ENCODE data around the gene GRIN3B. TPM values are rescaled to one million over a fixed set of nuclear protein-coding genes. Genes with fewer than 3 reads are reported as not detected.

The GRIN3B gene
- total and polyA plus RNA-seq, 7 donors: 0.04 to 0.14 TPM; not detected in 5

GRCh38 chr19:1051791-1052190 lies 51.6 kb downstream of the GRIN3B start:
- TF ChIP-seq EP300 (IDR thresholded peaks at IDR 0.05): no peak
- no peak for TF ChIP-seq POLR2A (IDR thresholded peaks at IDR 0.05)
- TF ChIP-seq, protein P1, sequence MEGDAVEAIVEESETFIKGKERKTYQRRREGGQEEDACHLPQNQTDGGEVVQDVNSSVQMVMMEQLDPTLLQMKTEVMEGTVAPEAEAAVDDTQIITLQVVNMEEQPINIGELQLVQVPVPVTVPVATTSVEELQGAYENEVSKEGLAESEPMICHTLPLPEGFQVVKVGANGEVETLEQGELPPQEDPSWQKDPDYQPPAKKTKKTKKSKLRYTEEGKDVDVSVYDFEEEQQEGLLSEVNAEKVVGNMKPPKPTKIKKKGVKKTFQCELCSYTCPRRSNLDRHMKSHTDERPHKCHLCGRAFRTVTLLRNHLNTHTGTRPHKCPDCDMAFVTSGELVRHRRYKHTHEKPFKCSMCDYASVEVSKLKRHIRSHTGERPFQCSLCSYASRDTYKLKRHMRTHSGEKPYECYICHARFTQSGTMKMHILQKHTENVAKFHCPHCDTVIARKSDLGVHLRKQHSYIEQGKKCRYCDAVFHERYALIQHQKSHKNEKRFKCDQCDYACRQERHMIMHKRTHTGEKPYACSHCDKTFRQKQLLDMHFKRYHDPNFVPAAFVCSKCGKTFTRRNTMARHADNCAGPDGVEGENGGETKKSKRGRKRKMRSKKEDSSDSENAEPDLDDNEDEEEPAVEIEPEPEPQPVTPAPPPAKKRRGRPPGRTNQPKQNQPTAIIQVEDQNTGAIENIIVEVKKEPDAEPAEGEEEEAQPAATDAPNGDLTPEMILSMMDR (IDR thresholded peaks at IDR 0.05): no peak
- no peak for TF ChIP-seq POLR2AphosphoS5 (IDR thresholded peaks at IDR 0.05)
- Histone ChIP-seq H3K4me1 (no peaks in the 10 kb centered on the region), H3K9me3 (peaks cover 0 to 10% (median under 1%) of the 10 kb centered on the region in 4 donors), H3K36me3 (no peaks in the 10 kb centered on the region), H3K4me3 (no peak overlapping the region), H3K27ac (no peak overlapping the region), H3K27me3 (no peaks in the 10 kb centered on the region)
- DNase-seq: no peak
- 85 to 93% methylated on average over 17 of the region's 17 CpGs for WGBS, 2 donors
- intact Hi-C loops (cut with DNase I): no loop called here

GRCh38 chr19:1052349-1052975 lies 52.2 kb downstream of the GRIN3B start:
- Histone ChIP-seq H3K36me3 (no peaks in the 10 kb centered on the region), H3K9me3 (peaks cover 0 to 16% (median 8%) of the 10 kb centered on the region in 4 donors), H3K27ac (no peak overlapping the region), H3K4me3 (no peak overlapping the region), H3K27me3 (no peaks in the 10 kb centered on the region), H3K4me1 (no peaks in the 10 kb centered on the region)
- 72 to 75% methylated on average over 5 of the region's 5 CpGs for WGBS, 2 donors
- intact Hi-C loops (cut with DNase I): no loop called here
- no peak for TF ChIP-seq POLR2AphosphoS5 (IDR thresholded peaks at IDR 0.05)
- no peak for TF ChIP-seq EP300 (IDR thresholded peaks at IDR 0.05)
- TF ChIP-seq, protein P1 (IDR thresholded peaks at IDR 0.05): no peak
- TF ChIP-seq POLR2A (IDR thresholded peaks at IDR 0.05): no peak
- DNase-seq: no peak

DNA sequence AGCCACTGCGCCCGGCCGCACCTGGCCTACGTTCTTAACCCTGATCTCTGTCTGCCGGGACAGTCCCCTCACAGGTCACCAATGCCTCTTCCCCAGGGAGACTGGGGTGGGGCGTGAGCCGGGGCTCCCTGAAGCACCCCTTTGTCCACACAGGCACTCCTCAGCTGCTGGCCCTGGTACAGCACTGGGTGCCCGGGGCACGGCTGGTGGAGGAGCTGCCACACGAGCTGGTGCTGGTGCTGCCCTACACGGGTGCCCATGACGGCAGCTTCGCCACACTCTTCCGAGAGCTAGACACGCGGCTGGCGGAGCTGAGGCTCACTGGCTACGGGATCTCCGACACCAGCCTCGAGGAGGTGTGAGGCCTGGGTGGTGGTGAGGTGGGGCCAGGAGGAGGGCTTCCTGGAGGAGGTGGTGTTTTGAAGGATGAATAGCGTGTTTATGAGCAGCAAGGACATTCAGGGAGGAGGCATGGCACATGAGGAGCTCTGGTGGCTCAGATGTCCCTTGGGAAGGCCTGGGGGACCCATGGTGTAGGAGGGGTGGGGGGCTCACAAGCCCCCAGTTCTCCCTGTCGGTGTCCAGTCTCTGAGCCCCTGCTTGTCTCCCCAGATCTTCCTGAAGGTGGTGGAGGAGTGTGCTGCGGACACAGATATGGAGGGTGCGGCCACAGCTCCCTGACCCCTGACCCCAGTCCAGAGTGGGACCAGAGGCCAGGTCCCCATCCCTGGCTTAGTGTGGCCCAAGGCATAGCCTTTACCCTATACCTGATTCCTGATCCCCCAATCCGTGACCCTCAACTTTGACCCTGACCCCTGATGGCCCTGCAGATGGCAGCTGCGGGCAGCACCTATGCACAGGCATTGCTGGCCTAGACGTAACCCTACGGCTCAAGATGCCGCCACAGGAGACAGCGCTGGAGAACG lies 53.2 kb downstream of the GRIN3B start:
- Histone ChIP-seq H3K36me3 (no peaks in the 10 kb centered on the region), H3K4me1 (no peaks in the 10 kb centered on the region), H3K27me3 (no peaks in the 10 kb centered on the region), H3K27ac (no peak overlapping the region), H3K9me3 (peaks cover 3 to 26% (median 16%) of the 10 kb centered on the region in 4 donors), H3K4me3 (no peak overlapping the region)
- 79 to 86% methylated on average over 31 of the region's 31 CpGs for WGBS, 2 donors
- DNase-seq: no peak
- intact Hi-C loops (cut with DNase I): no loop called here
- no peak for TF ChIP-seq POLR2AphosphoS5 (IDR thresholded peaks at IDR 0.05)
- TF ChIP-seq POLR2A (IDR thresholded peaks at IDR 0.05): no peak

DNA sequence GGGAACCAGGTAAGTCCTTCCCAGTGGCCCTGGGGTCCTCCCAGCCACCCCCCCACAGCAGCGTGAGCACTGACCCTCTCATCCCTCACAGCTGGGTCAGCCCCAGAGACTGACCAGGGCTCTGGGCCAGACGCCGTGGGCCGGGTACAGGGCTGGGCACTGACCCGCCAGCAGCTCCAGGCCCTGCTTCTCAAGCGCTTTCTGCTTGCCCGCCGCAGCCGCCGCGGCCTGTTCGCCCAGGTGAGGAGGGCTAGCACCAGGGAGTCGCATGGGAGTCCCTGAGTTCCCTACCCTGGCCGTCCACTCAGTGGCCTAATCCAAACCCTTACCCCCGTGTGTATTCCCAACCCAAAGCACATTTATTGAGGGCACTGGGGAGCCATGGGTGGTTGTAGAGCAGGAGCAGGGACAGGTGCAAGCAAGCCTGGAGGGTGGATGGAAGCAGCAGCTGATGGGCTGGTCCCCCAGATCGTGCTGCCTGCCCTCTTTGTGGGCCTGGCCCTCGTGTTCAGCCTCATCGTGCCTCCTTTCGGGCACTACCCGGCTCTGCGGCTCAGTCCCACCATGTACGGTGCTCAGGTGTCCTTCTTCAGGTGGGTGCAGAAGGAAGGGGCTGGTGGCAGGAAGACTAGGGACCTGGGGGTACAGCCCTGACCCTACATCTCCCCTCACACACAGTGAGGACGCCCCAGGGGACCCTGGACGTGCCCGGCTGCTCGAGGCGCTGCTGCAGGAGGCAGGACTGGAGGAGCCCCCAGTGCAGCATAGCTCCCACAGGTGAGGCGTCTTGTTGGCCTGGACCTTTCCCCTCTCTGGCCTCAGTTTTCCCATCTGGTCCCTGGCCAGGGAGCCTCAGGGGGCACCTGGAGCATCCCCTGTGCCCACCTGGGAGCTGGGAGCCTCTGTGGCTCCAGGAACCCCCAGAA lies 54.1 kb downstream of the GRIN3B start:
- no peak for DNase-seq
- intact Hi-C loops (cut with DNase I): no loop called here
- H3K27me3 ChIP-seq: no peaks in the 10 kb centered on the region
- peaks cover 3 to 33% (median 19%) of the 10 kb centered on the region in 4 donors for H3K9me3 ChIP-seq
- no peaks in the 10 kb centered on the region for H3K4me1 ChIP-seq
- TF ChIP-seq POLR2A (IDR thresholded peaks at IDR 0.05): no peak
- TF ChIP-seq POLR2AphosphoS5 (IDR thresholded peaks at IDR 0.05): no peak
- no peak for TF ChIP-seq EP300 (IDR thresholded peaks at IDR 0.05)
- TF ChIP-seq, protein P1 (IDR thresholded peaks at IDR 0.05): no peak
- no peak overlapping the region for H3K4me3 ChIP-seq
- no peak overlapping the region for H3K27ac ChIP-seq
- 93 to 94% methylated on average over 28 of the region's 28 CpGs for WGBS, 2 donors
- no peaks in the 10 kb centered on the region for H3K36me3 ChIP-seq

Data from sigmoid colon (tissue), 7 donors.